HepG2 (cell line): ENCODE results near the gene TRIM66.

Experiments
- ARID2 ChIP-seq: sonication (generic); formaldehyde crosslinking; IDR thresholded peaks from 2 replicates; pipeline ENCODE4 v1.8.1; 2022; ENCODE audit warnings: mild to moderate bottlenecking, missing genetic modification reagents, borderline replicate concordance
- CTCF ChIP-seq: sonication (generic); formaldehyde crosslinking; IDR thresholded peaks from 2 replicates; pipeline ENCODE4 v1.5.0; 2020; ENCODE audit warnings: mild to moderate bottlenecking, missing genetic modification reagents, moderate library complexity
- EP300 ChIP-seq, 3 experiments: sonication (generic) in 1 of 3; formaldehyde crosslinking in 1 of 3; IDR thresholded peaks; 2 replicates each; pipeline versions ENCODE4 v1.5.1 to v1.6.1; 2011 to 2020; ENCODE audit warnings: low read depth in 2 of 3, low read length in 2 of 3, borderline replicate concordance in 1 of 3, improper control_type of control experiment in 1 of 3, mild to moderate bottlenecking in 1 of 3, missing genetic modification reagents in 1 of 3, moderate library complexity in 1 of 3
- ERF ChIP-seq: IDR thresholded peaks from 2 replicates; pipeline ENCODE4 v1.6.1; 2018; ENCODE audit warnings: missing biosample characterization, missing genetic modification reagents
- JDP2 ChIP-seq: sonication (generic); formaldehyde crosslinking; IDR thresholded peaks from 2 replicates; pipeline ENCODE4 v1.8.1; 2022; ENCODE audit warnings: missing genetic modification reagents, borderline replicate concordance
- KMT2A ChIP-seq: sonication (generic); formaldehyde crosslinking; IDR thresholded peaks from 2 replicates; pipeline ENCODE4 v1.4.0; 2020; ENCODE audit warnings: missing genetic modification reagents
- REST ChIP-seq, 2 experiments: IDR thresholded peaks; 2 replicates each; pipeline ENCODE4 v1.6.1; 2011 to 2012; ENCODE audit warnings: low read length in 2 of 2, borderline replicate concordance in 1 of 2, low read depth in 1 of 2, mild to moderate bottlenecking in 1 of 2, moderate library complexity in 1 of 2
- TARDBP ChIP-seq: sonication (generic); formaldehyde crosslinking; IDR thresholded peaks from 2 replicates; pipeline ENCODE4 v1.8.0; 2022; ENCODE audit warnings: mild to moderate bottlenecking, missing genetic modification reagents
- ZNF382 ChIP-seq: sonication (generic); formaldehyde crosslinking; IDR thresholded peaks from 2 replicates; pipeline ENCODE4 v1.5.0; 2020; ENCODE audit warnings: missing genetic modification reagents, mild to moderate bottlenecking, borderline replicate concordance
- ZNF441 ChIP-seq: sonication (generic); formaldehyde crosslinking; IDR thresholded peaks from 2 replicates; pipeline ENCODE4 v1.7.0; 2021; ENCODE audit warnings: missing genetic modification reagents, borderline replicate concordance

DNA sequence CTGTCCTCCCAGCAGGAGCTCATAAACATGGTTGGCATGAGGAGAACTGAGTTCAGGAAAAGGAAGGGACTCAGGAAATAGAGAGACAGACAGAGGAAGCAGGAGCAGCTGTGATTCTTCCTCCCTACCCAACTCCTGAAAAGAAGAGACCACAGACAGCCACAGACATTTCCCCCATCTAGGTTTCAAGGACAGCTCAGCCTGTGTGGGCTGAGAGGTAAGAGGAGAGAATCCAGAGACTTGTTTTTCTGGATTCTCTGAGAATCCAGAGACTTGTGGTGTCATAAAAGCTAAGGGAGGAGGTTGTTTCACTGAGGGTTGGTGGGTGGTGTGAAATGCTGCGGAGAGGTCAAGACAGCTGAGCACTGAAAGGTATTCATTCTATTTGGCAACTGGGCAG lies 69.4 kb downstream of the TRIM66 start:
- TF ChIP-seq JDP2 (CRISPR knock-in tag): no peak
- no peak for TF ChIP-seq ZNF441 (CRISPR knock-in tag)
- TF ChIP-seq CTCF (CRISPR knock-in tag): no peak
- TF ChIP-seq KMT2A (CRISPR knock-in tag): no peak
- TF ChIP-seq TARDBP (CRISPR knock-in tag): no peak
- no peak for TF ChIP-seq EP300 (IDR thresholded peaks at IDR 0.05; ENCODE audit: low read depth in 2 of 2, low read length in 2 of 2)
- no peak for TF ChIP-seq EP300 (CRISPR knock-in tag; IDR thresholded peaks at IDR 0.05; ENCODE audit: borderline replicate concordance)
- no peak for TF ChIP-seq ARID2 (CRISPR knock-in tag)
- no peak for TF ChIP-seq REST (IDR thresholded peaks at IDR 0.05; ENCODE audit: borderline replicate concordance in 1 of 2, low read depth in 1 of 2, low read length in 2 of 2)
- TF ChIP-seq ERF: no peak
- no peak for TF ChIP-seq ZNF382
